Smooth muscle cell of trachea (primary cell): Measurements from ENCODE around the gene BTNL9. TPM values are rescaled to one million over a fixed set of nuclear protein-coding genes. Genes with fewer than 3 reads are reported as not detected.

ENCODE experiments used
- total RNA-seq: library from RNA; depleted of rRNA; stranded (reverse); fragments of >200 nt; gene quantifications from 2 replicates; pipeline ENCODE4 v1.2.1, GENCODE V29; 2014

BTNL9 gene
- not detected in 2 replicates for total RNA-seq

DNA sequence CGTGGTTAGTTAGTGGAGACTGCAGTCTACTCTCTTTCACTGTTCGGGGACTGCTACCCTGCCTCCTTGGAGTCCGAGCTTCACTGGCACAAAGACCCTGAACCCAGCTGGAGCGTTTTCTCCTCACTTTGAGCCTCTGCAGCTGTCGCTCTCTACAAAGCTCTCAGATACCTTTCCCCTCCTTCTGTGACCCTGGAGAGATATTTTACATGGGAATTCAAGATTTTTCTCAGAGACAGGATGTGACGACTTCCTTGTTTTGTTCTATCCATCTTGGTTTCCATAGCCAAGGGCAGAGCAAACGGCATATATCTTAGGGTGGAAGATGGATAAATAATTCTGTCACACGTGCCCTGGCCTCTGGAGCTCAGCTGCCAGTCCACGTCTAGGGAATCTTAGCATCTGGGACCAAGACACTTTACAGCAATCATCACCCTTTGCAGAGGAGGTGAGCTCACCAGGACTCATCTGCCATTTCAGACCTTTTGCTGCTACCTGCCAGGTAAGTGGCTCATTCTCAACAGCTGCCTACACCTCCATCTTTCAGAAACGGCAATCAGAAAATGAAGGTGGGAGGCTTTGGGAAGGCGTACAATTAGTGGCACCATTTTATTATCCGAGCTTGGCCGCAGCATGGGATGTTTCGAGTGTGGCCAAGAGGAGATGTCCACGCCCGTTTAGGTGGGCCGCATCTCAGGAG is at the start of gene BTNL9:
BTNL9 (plus strand) TSS at position 336 of the 700 bp plus-strand sequence. CDS start 5,224 bp downstream, outside the sequence.

Other genes starting within 250 kb of the BTNL9 start
- gene MGAT1, start 237.5 kb upstream of the BTNL9 start, total RNA-seq = 116 and 140 TPM in 2 replicates
- 18.5 and 18.8 TPM in 2 replicates for gene ZFP62, start 179.0 kb upstream of the BTNL9 start, total RNA-seq
- gene BTNL8, start 141.1 kb upstream of the BTNL9 start, total RNA-seq = not detected in 2 replicates
- not detected in 2 replicates for gene BTNL3, start 51.4 kb upstream of the BTNL9 start, total RNA-seq
- not detected in 2 replicates for gene OR2V1, start 90.9 kb downstream of the BTNL9 start, total RNA-seq
- not detected in 2 replicates for gene OR2V2, start 107.3 kb downstream of the BTNL9 start, total RNA-seq
- gene TRIM7, start 164.9 kb downstream of the BTNL9 start, total RNA-seq = 5.3 and 6.3 TPM in 2 replicates
- 13.5 and 16.5 TPM in 2 replicates for gene TRIM41, start 183.0 kb downstream of the BTNL9 start, total RNA-seq
- gene RACK1, start 203.6 kb downstream of the BTNL9 start, total RNA-seq = 3,285 and 3,893 TPM in 2 replicates
- gene TRIM52, start 220.9 kb downstream of the BTNL9 start, total RNA-seq = 6.8 and 12.5 TPM in 2 replicates